NCI-H2196 (cell line): ENCODE data around the gene CHRNA5.

ENCODE experiments used
- DNase-seq: peaks from one replicate; lab custom pipeline; 2025; ENCODE audit not compliant: unreplicated experiment; lab: John Stamatoyannopoulos, UW

CHRNA5 gene

DNA sequence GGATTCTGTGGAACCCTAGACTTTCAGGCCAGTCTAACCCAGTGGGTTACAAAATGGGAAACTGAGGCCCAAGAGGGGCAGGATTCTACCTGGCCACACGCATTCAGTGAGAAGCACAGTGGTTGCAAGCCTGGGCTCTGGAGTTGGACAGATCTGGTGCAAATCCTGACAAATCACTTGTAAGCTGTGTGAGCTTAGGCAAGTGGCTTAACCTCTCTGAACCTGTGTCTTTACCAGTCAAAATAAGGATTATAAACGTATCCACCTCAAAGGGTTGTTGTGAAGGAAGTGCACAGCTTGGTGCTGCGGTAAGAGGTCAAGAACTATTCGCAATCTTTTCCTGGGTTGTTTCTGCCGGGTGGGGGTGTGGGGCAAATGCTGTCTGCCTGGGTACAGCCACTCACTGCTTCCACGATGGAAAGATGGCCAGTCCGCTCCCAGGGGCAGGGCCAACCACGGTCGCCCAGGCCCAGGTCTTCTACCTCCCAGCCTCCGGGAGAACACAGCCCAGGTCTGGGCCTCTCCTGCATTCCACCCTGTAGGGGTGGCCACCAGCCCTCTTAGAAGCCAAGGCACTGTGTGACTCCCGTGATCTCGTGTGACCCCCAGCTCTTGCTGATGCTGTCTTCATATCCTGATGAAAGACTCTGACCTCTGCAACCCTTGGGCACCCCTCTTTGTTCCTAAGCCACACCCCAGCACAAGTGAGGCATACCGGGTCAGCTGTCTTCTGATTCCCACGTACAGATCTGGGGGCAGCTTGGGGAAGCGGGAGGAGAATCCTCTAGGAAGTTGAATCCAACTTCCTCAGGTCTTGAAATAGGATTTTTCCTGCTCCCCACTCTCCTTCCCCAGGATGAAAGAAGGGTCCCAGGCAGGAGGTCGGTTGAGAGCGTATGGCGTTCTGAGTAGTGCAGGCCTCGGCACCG is 54.0 kb downstream of the CHRNA5 start:
- DNase-seq: no peak

DNA sequence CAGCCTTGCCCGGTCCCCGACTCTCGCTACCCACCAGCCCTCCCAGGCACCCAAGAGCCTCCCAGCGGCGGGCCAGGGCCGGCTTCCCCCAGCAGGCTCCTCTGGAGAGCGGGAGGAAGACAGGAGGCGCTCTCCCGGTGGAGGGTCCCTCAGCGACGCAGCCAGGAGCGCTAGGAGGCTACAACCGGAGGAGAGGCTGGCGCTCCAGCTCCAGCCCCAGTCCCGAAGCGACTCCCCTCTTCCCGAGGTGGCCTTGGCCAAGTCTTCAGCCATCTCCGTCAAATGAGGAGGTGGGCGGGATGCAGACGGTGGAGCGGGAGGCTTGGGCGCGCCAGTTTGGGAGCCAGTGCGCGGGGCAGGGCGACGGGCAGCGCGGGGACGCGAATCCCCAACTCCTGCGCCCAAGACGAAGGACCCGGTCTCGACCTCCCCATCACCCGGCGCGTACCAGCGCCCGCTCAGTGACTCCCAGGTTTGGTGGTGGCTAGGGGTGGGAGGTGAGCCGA is 54.8 kb downstream of the CHRNA5 start:
- peak; percentile 9 for DNase-seq

DNA sequence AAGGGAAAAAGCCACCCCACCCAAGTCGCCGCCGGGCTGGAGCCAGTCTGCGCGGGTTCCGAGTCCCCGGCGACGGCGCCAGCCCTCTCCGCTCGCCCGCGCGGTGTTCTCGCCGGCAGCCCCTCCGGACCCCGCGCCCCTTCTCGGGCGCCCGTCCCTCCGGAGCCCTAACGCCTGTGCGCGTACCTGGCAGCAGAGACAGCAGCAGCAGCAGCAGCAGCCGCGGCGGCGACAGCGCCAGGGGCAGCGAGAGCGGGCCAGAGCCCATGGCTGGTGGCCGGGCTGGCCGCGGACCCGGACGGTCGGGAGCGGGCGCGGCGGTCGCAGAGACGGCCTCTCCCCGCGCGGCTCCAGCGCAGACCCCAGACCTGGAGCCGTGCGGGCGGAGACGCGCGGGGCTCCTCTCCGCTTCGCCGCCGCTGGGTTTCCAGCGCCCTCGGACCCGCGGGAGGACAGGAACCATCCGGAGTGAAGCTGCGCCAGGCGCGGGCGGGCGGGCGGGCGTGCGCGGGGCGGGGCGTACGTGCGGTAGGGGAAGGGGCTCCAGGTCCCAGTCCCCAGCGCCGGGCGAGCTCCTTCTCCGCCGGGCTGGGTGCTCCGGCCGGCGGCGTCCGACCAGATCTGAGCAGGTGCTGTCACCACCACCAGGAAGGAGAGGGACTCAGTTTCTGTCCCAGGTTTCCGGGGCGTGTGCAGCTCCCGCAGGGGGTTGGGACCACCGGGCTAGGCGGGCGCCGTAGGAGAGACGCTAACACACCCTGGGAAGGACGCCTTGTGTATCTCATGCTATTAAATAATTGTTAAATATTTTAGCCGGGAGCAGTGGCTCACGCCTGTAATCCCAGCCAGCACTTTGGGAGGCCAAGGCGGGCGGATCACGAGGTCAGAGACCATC is 55.5 kb downstream of the CHRNA5 start, which contains the start of gene CHRNA3:
CHRNA3 (minus strand) TSS at position 470 of the 895 bp plus-strand sequence; CDS start at position 268, 202 bp downstream.
- DNase-seq: no peak

DNA sequence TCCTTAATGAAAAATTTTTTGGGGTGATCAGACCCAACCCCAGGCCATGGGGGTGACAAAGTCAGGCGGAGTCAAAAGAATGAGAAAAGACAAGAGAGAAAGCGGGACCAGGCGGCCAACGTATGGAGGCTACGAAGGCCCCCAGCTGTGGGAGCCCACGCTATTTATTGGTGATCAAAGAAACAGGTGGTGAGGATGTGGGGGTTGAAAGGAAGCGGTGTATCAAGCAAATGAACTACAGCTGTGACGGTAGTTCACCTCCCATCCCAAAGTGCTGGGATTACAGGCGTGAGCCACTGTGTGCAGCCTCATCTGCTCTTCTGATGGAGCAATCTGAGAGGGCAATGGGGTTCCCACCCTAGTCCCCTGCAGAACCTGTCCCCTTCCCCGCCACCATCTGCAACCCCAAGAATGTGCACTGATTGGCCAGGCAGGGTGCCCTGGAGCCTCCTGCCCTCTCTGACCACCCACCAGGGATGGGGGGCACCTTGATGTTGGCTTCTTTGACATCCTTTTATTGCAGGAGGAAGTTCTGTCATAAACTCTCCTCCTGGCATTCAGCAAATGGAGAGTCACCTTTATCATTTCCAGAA is 56.6 kb downstream of the CHRNA5 start:
- no peak for DNase-seq

DNA sequence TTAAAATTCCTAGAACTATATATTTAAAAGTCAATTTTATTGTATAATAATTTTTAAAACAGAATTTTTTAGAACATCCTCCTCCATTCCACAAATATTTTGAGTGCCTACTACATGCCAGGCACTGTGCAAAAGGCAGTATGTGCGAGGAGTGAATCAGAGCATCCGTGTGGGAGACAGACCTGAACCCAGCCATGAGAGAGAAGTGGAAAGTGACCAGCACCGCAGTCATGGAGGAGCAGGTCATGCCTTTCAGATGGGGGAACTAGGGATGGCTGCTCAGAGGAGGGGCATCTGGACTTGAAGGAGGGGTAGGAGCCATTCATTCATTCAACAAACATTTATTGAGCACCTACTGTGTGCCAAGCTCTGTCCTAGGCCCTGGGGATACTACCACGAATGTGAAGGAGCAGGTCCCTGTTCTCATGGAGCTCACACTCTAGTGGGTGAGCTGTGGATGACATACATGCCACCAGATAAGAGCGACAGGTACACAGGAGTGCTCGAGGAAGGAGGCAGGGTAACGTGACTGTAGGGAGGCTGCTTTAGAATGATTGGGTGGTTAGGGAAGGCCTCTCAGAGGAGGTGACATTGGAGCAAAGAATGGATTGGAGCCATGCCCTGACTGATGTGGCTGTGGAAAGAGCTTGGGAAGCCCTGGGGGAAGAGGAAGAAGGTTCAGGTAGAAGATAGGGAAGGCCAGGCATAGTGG is 58.6 kb downstream of the CHRNA5 start:
- no peak for DNase-seq

DNA sequence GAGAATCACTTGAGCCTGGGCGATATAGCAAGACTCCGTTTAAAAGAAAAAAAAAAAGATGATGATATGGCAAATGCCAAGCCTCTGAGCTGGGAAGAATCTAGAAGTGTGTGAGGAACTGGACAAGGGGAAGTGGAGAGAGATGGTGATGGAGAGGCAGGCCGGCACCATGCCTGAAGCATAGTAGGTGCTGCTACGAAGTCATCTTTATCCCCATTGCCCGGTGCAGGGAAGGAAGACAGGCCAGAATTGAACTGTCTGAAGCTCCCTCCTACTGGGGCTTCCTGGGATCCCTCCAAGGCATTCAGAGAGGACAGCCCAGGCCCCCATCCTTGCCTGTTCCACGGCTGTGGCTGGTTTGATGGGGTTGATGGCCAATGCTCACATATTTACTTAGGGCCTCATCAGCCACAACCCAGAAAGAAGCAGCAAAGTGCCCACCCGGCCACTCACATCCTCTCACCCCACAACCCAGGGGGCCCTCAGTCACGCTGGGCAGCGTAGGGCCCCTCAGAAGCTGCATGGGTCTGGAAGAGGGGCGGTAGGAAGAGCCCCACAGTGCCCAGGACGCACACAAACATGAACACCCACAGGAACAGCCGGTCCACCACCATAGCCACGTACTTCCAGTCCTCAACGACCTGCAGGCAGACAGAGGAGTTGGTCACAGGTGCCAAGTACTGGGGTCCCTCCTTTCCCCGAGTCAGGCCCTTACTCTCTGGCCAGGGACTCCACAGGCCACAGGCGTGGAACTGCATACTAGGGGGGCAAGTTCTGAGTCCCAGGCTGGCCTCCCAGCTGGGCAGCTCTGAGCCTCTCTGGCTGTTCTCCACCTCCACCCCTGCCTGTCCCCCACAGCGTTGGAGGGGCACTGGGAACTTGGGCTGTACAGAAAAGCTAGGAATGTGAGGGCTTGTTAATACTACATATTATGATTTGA is 59.6 kb downstream of the CHRNA5 start:
- DNase-seq: no peak

DNA sequence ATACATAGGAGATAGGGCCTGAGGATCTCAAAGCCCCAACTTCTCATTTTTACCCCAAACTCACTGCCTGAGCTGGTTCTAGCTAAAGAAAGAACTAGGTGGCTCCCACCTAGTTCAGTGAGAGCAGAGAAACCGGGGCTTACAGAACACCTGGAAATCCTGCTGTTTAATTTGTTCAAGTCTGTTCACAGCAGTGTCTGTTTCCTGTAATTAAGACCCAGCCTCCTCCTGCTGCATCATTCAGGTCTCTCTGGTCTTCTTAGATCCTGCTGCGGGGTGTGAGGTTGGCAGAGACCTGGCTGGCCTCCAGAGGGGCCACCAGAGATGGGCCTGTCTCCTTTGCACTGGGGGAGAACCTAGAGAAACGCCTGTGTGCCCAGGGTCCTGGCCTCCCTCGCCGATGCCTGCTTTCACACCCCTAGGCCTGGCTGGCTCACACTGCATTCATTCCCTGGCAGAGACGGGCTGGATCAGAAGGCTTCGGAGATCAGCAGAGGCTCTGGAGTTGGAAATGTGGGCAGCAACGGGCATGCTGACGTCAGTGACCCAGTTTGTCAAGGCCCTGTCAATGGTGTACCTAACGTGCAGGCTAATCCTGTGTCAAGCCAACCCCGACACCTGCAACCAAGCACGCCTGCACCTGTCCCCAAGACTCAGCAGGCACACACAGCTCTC is 60.4 kb downstream of the CHRNA5 start:
- DNase-seq: peak; percentile 22

DNA sequence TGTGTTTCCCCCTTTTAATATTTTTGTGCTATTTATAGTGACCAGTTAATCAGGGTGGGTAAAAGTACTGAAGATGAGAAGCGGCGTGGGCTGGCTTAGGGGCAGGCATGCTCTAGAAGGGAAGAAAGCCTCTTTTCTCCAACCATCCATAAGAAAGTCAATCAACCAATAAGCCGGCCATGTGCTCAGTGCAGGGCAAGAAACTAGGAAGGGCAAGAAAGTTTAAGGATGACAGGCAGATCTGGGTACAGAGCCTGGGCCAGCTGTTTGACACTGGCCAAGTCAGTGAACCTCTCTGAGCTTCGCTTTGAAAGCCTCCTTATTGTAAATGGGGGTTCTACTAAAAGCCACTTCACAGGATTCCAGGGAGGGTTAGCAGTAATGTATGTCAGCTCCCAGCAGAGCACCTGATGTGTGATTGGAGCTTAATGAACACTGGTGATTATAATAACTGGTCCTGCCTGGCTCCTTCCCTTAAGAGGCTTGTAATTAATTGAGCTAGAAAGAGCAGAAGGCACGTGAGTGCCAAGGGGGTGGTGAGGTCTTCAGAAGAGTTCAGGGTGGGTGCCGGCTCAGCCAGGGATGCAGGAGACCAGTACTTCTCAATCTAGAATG is 61.2 kb downstream of the CHRNA5 start:
- no peak for DNase-seq

DNA sequence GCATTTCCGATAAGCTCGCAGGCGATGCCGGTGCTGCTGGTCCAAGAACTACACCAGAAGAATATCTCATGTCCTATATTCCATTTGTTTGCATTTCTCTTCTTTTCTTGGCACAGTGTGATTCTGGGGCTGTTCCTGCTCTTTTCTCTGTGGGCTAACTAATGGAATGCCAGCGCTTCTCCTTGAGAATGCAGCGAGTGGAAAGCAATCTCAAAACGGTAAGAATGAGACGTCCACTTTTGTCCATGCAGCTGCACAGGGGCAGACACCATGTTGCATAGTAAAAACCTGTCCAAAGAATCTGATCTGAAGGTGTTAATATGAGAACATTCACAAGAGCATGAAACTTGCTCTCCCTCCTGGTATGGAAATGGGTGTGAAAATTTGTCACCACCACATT is 62.0 kb downstream of the CHRNA5 start:
- no peak for DNase-seq

DNA sequence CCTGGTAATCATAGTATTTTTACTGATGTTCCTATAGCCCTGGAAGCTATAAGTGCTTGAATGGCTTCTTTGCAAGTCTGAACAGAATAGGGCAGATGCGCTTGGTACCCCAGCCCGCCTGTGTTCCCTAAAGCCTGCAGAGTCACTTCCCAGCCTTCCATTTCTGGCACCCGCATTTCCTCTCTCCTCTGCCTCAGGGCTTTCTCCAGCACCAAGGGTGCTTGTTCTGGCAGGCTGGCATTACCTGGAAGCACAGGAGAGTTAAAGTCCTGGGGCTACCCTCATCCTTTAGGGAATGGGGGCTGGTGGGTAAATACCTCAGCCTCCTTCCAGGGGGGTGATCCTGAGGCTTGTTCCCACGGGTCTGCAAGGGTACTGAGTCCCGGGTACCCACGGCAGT is 62.9 kb downstream of the CHRNA5 start:
- DNase-seq: no peak

DNA sequence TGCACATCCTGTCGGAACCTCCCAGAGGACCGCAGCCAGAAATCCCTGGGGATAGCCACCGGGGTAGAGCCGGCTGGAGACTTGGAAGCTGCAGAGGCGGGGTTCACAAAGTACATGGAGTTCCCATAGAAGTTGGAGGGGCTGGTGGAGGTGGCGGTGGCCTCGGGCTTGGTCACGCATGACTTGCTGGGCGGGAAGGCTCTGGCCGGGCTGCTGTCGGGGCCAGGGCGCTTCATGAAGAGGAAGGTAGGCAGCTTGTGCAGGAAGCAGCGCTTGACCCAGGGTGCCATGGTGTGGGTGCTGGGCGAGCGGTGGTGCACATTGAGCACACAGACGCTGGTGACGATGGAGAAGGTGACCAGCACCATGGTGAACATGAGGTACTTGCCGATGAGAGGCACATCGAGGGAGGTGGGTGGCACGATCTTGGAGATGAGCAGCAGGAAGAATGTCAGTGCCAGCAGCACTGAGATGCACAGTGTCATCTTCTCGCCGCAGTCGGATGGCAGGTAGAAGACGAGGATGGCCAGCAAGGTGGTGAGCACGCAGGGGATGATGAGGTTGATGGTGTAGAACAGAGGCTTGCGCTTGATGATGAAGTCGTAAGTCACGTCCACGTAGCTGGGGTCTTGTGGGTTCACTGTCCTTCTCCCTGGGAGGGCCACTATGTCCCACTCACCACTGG is 63.9 kb downstream of the CHRNA5 start:
- DNase-seq: no peak

DNA sequence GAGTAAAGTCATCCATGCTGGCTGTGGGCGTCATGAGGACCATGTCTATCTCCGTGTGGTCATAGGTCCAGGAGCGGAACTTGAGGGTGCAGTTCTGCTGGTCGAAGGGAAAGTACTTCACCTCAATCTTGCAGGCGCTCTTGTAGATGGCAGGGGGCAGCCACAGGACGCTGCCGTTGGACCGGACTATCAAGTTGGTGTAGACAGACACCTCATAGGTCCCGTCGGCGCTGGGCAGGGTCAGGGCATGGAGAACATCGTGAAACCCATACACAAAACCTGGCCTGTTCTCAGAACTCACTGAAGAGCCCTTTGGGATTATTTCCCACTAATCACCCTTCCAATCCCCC is 64.4 kb downstream of the CHRNA5 start:
- DNase-seq: no peak

DNA sequence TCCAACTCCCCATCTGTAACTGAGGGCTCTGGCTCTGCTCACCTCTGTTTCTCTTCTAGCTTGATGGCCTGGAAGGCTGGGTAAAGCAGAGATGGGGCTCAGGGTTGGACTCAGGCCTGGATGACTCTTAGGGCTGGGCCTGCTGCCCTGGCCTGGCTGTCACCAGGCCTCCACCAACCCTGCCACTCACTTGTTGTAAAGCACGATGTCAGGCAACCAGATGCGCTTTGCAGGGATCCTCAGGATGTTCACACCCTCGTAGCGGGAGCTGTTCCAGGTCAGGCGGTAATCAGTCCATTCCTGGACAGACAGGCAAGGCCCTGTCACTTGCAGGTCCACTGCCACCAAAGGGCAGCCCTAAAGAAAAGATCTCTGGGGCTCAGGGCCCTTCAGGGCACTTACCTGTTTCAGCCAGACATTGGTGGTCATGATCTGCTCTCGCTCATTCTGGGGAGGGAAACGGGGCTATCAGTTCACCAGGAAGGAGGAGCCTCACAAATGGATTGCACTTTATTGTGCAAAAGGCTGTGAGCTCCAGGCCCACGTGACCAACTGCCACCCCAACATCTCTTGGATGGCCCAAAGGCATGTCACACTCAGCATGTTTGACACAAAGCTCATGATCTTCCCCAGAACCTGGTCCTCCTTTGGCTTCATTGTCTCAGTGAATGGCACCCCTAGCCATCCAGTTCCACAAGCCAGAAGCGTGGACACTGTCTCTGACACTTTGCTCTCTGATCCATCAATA is 65.7 kb downstream of the CHRNA5 start:
- DNase-seq: no peak

DNA sequence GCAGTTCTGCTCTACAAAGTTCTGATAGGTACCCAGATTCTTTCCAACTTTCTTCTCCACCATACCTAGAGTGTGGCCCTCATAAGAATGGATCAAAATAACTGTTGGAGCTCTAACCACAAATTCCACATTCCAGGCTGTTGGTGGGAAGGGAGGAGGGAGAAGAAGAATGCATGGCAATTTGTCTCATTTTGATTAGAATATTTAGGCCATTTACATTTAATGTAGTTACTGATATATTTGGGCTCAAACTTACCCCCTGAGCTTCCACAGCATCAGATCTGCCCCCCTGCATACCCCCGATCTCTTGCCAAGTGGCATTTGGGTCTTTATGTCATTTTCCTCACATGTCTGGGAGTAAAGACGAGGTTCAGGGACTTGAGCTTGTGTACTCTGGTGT is 68.0 kb downstream of the CHRNA5 start:
- DNase-seq: no peak

DNA sequence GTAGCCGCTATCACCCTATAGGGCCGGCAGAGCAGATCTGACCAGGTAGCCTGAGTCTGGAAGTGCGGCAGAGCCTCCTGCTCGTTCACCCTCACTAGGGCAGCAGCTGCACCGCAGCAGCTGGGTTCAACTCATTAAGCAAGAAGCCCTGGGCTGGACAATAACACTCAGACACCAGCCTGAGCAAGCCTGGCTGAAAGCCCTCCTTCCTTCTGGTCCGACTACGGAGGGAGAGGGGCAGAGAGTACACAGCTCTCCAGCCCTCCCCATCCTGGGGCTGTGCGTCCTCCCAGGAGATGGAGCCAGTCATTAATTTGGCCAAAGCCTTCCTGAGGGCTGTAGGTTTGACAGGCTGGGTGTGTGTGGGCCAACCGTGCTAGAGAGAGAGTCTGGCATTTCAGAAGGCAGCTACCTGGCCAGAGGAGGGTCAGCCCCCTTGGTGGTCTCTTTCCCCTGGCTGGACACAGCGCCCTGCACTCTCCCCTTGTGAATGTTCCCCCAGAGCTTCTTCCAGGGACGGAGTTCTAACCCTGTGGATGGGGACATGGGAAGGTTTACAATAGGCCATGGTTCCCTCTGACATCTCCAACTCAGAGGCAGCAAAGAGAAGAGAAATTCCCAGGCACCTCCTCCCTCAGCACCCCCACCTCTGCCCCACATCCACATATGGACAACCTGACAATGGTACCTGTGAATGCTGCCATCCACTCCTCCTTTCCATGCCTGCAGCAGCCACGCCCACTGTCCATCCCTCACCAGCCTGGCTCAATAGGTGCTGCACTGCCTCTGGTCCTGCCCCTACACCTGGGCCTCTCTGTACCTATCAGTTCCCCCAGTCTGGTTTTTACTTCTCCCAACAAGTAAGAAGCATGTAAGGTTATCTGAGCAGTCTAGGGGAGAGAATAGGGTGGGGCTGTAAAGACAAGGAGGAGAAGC is 69.2 kb downstream of the CHRNA5 start:
- DNase-seq: no peak

DNA sequence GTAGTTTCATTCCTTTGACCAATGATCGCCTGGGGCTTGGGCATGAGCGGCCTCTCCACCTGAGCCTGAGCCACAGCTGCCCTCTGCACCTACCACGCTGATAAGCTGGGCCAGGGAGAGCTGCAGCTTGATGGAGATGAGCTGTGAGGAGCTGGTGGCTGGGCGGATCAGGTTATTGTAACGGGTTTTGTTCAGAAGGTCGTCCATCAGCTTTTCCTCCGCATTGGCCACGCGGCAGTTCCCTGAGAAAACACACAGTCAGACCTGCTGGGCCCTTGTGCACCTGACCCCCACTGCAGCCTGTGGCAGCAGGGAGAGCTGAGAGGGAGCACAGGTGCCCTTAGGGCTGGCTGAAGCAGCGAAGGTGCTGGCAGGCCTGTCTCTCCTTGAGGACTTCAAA is 70.0 kb downstream of the CHRNA5 start:
- no peak for DNase-seq
